Nephron (organoid): ENCODE measurements around the gene PARD3.
A peak's percentile ranks its signal among the peaks of the same experiment; 100 is the strongest.

Experiments used
- H3K27ac Mint-ChIP-seq, 3 experiments: 2 replicates each; pipeline ENCODE4 v1.8.0; 2020; ENCODE audit warnings: mixed read lengths in 3 of 3, mild to moderate bottlenecking in 2 of 3, moderate library complexity in 1 of 3
- H3K27me3 Mint-ChIP-seq: 2 replicates; pipeline ENCODE4 v1.8.0; 2021; ENCODE audit warnings: low read depth, mild to moderate bottlenecking, moderate library complexity, mixed read lengths
- H3K36me3 Mint-ChIP-seq: 2 replicates; pipeline ENCODE4 v1.8.0; 2020; ENCODE audit warnings: low read depth, mixed read lengths
- H3K4me1 Mint-ChIP-seq: 2 replicates; pipeline ENCODE4 v1.8.0; 2020; ENCODE audit warnings: mixed read lengths
- H3K4me3 Mint-ChIP-seq, 3 experiments: 2 replicates each; pipeline ENCODE4 v1.8.0; 2020; ENCODE audit warnings: mild to moderate bottlenecking in 3 of 3, mixed read lengths in 3 of 3, moderate library complexity in 2 of 3
- H3K9me3 Mint-ChIP-seq: 2 replicates; pipeline ENCODE4 v1.8.0; 2020; ENCODE audit warnings: mixed read lengths
- CTCF ChIP-seq, 3 experiments: fragments of 200-600 bp; sonication (generic); IDR thresholded peaks; one replicate each; pipeline ENCODE4 v1.5.0; 2021; ENCODE audit warnings: antibody characterized with exemption in 3 of 3; ENCODE audit not compliant: unreplicated experiment in 3 of 3

The PARD3 gene

DNA sequence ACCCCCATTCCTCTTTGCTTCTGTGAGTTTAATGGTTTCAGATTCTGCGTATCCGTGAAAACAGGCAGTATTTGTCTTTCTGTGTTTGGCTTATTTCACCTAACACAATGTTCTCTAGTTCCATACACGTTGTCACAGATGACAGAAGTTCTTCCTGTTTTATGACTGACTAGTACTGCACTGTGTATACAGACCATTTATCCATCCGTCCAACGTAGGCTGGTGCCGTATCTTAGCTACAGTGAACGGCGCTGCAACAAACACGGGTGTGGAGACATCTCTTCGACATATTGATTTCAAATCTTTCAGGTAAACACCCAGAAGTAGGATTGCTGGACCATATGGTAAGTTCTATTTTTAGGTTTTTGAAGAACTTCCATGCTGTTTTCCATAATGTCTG lies 181.7 kb downstream of the PARD3 start:
- H3K36me3 Mint-ChIP-seq, result peaks cover 12% of the 10 kb centered on the region
- H3K4me3 Mint-ChIP-seq, result no peak overlapping the region
- no peaks in the 10 kb centered on the region for H3K9me3 Mint-ChIP-seq
- peaks cover 50% of the 10 kb centered on the region for H3K4me1 Mint-ChIP-seq
- no peak for TF ChIP-seq CTCF (IDR thresholded peaks at IDR 0.05; ENCODE audit: unreplicated experiment in 3 of 3)
- no peaks in the 10 kb centered on the region for H3K27me3 Mint-ChIP-seq
- peak overlapping the region in 2 of 3 experiments; percentile 42 to 63 for H3K27ac Mint-ChIP-seq

DNA sequence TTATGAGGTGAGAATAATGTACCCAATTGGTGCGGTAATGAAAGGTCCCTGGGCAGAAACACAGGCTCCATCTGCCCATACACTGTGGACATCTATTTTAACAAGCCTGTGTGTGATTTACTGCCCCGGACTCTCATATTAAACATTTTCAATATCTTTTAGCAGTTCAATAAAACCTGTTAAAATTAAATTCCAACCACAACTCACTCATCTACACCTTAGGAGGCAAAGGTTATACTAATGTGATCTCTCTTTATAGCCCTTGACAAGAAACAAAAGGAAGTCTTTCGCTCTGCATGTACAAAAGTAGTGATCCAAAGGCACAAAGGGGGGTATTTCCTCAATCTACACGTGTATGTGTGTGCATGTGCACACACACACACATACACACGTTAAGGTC lies 186.0 kb downstream of the PARD3 start:
- Mint-ChIP-seq H3K27me3 (no peaks in the 10 kb centered on the region), H3K27ac (peak overlapping the region in 2 of 3 experiments; percentile 31 to 36), H3K36me3 (peaks cover 8% of the 10 kb centered on the region), H3K4me3 (no peak overlapping the region), H3K9me3 (no peaks in the 10 kb centered on the region), H3K4me1 (peaks cover 50% of the 10 kb centered on the region)
- no peak for TF ChIP-seq CTCF (IDR thresholded peaks at IDR 0.05; ENCODE audit: unreplicated experiment in 3 of 3)

DNA sequence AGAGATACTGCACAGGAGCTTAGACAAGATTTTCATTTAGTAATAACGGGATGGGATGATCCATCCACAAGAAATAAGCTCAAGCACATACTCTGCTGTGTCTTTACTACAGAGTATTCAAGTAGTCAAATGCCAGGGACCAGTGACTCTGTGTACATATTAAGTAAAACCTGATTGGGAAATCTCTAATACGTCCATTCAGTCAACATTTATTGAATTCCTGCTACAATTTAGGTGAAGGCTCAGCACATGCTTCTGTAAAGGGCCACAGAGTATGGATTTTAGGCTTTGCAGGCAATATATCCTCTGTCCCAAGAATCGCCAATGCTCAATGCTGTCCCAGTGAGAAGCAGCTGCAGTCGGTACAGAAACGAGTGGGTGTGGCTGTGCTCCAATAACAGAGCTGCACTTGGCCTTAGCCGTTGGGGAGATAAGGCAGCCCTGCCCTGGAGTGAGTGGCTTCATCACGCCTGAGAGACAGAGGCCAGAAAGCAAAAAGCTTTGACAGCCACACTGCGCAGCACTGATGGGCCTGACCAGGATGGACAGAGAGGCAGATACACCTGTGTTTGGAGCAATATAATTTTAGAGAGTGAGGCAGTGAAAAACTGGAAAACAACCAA lies 186.8 kb downstream of the PARD3 start:
- H3K27me3 Mint-ChIP-seq, result no peaks in the 10 kb centered on the region
- peak overlapping the region; percentile 13 to 19 (median 15) for H3K27ac Mint-ChIP-seq
- peaks cover 49% of the 10 kb centered on the region for H3K4me1 Mint-ChIP-seq
- TF ChIP-seq CTCF (IDR thresholded peaks at IDR 0.05; ENCODE audit: unreplicated experiment in 3 of 3), result no peak
- H3K36me3 Mint-ChIP-seq, result peaks cover 3% of the 10 kb centered on the region
- no peak overlapping the region for H3K4me3 Mint-ChIP-seq
- no peaks in the 10 kb centered on the region for H3K9me3 Mint-ChIP-seq

- Mint-ChIP-seq H3K27ac (peak overlapping the region; percentile 13 to 19 (median 15)), H3K36me3 (no peaks in the 10 kb centered on the region), H3K4me1 (peaks cover 55% of the 10 kb centered on the region), H3K27me3 (no peaks in the 10 kb centered on the region), H3K9me3 (no peaks in the 10 kb centered on the region), H3K4me3 (no peak overlapping the region)
- TF ChIP-seq CTCF (IDR thresholded peaks at IDR 0.05; ENCODE audit: unreplicated experiment in 3 of 3), result no peak
These were observed 187.4 kb downstream of the PARD3 start for GRCh38 chr10:34627741-34628140.

DNA sequence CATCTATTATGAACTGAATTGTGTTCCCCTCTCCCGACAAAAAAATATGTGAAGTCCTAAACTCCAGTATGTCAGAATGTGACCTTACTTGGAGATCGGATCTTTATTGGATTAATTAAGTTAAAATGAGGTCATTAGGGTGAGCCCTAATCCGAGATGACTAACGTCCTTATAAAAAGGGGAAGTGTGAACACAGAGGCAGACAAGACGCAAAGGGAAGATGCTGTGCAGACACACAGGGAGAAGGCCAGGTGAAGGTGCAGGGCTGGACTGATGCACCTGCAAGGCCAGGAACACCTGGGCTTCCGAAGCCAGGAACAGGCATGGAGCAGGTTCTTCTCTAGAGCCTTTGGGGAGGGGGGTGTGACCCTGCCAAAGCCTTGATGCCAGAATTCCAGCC lies 187.8 kb downstream of the PARD3 start:
- H3K4me1 Mint-ChIP-seq, result peaks cover 57% of the 10 kb centered on the region
- H3K27me3 Mint-ChIP-seq, result no peaks in the 10 kb centered on the region
- H3K27ac Mint-ChIP-seq, result peak overlapping the region in 1 of 3 experiments; percentile 31
- H3K36me3 Mint-ChIP-seq, result no peaks in the 10 kb centered on the region
- TF ChIP-seq CTCF (IDR thresholded peaks at IDR 0.05; ENCODE audit: unreplicated experiment in 3 of 3), result no peak
- H3K9me3 Mint-ChIP-seq, result no peaks in the 10 kb centered on the region
- H3K4me3 Mint-ChIP-seq, result no peak overlapping the region
